Pancreas (tissue), 10 donors: Measurements from ENCODE around the gene ANKRD40CL. TPM values are rescaled to one million over a fixed set of nuclear protein-coding genes. Genes with fewer than 3 reads are reported as not detected.
A peak's percentile ranks its signal among the peaks of the same experiment; 100 is the strongest.

Experiments used
- ATAC-seq, 4 donors: fragments of 200-7000 bp; cut with Tn5 transposase; one replicate each; pipeline versions ENCODE4 v1.8.0 to v1.9.1; 2020; ENCODE audit warnings: mild to moderate bottlenecking in 4 of 4, moderate library complexity in 4 of 4
- DNase-seq, 6 donors: peaks; one replicate each; pipeline ENCODE4 v3.0.0-alpha.2; 2020
- FAIRE-seq: peaks from 2 replicates; lab custom pipeline; 2012; peaks lifted over from hg19 to GRCh38; lab: Jason Lieb, UNC
- H3K27ac ChIP-seq, 4 donors: fragments of 200-600 bp; sonication (generic); 1 replicate in 3 of 4; 2 replicates in 1 of 4; pipeline versions ENCODE4 v1.5.0 to v1.8.0; 2020
- H3K27me3 ChIP-seq, 4 donors: fragments of 200-600 bp; one replicate each; pipeline ENCODE4 v1.8.0; 2021
- H3K36me3 ChIP-seq, 3 donors: fragments of 200-600 bp; sonication (generic) in 1 of 3; one replicate each; pipeline versions ENCODE4 v1.5.0 to v1.8.0; 2020 to 2021
- H3K4me1 ChIP-seq, 3 donors: fragments of 200-600 bp; one replicate each; pipeline ENCODE4 v1.8.0; 2021
- H3K4me3 ChIP-seq, 4 donors: fragments of 200-600 bp; sonication (generic) in 2 of 4; one replicate each; pipeline versions ENCODE4 v1.5.0 to v1.8.0; 2020 to 2021
- H3K9me3 ChIP-seq, 4 donors: fragments of 200-600 bp; one replicate each; pipeline ENCODE4 v1.8.0; 2021
- WGBS, 2 donors: extraction: QIAGEN DNeasy Blood & Tissue Kit; methylation state at CpG; one replicate each; pipeline ENCODE4 v1.1.7; 2013; 5-methylcytosine and 5-hydroxymethylcytosine counted together
- intact Hi-C, 3 donors: fragments of 100-400 bp; cut with DNase I; formaldehyde crosslinking; loops; one replicate each; pipeline versions ENCODE4 v1.11.1 to v1.14.2; 2022
- polyA plus RNA-seq, 2 donors: library from polyadenylated mRNA; stranded (reverse); fragments of 200-250 nt; gene quantifications; one replicate each; pipeline ENCODE4 v1.2.3, GENCODE V29; 2013
- total RNA-seq, 6 donors: library from RNA; stranded (reverse); fragmentation: NEBNext Ultra II Directional in 4 of 6; extraction: Animal tissue kit (Norgen Biotek cat#: 25700) in 4 of 6; gene quantifications; one replicate each; pipeline versions ENCODE4 v1.2.1 to v1.2.4, GENCODE V29; 2021 to 2023
- TF ChIP-seq, protein P1 (sequence below), 4 donors: fragments of 200-600 bp; sonication (generic) in 3 of 4; IDR thresholded peaks; one replicate each; pipeline versions ENCODE4 v1.5.0 to v1.8.0; 2021; ENCODE audit warnings: antibody characterized with exemption in 4 of 4
- donor health status: healthy with polysubstance abuse.
- donor health status: DM: no; HTN: no; CAD: no; lungs with moderate emphysema.
- donor health status: DM: no; HTN: no; CAD: no.
- donor health status: control.
- donor health status: control.
- donor health status: Bipolar disorder and iron deficiency.
- donor health status: DM: yes; HTN: yes; CAD: no.
- donor health status: DM: no; HTN: no; CAD: no.
- donor health status: DM: no; HTN: no; CAD: no.
- donor health status: DM: yes; HTN: yes; CAD: no.

The ANKRD40CL gene
- total and polyA plus RNA-seq, 8 donors = 0.16 to 0.46 (median 0.19) TPM; not detected in 5

DNA sequence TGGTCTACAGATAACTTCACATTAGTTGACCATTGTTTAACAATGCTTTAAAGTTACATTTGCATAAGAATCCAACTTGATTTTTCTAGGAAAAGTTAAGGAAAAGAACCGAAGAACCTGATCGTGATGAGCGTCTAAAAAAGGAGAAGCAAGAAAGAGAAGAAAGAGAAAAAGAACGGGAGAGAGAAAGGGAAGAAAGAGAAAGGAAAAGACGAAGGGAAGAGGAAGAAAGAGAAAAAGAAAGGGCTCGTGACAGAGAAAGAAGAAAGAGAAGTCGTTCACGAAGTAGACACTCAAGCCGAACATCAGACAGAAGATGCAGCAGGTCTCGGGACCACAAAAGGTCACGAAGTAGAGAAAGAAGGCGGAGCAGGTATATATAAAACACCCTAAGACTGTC, 21.7 kb downstream of the ANKRD40CL start:
- Histone ChIP-seq H3K4me1 (no peaks in the 10 kb centered on the region), H3K27me3 (no peaks in the 10 kb centered on the region), H3K36me3 (peaks cover 5 to 98% (median 65%) of the 10 kb centered on the region in 3 donors), H3K27ac (no peak overlapping the region), H3K9me3 (no peaks in the 10 kb centered on the region), H3K4me3 (no peak overlapping the region)
- FAIRE-seq (no peak), ATAC-seq (no peak), DNase-seq (no peak)
- intact Hi-C loops = no loop called here
- TF ChIP-seq, protein P1, sequence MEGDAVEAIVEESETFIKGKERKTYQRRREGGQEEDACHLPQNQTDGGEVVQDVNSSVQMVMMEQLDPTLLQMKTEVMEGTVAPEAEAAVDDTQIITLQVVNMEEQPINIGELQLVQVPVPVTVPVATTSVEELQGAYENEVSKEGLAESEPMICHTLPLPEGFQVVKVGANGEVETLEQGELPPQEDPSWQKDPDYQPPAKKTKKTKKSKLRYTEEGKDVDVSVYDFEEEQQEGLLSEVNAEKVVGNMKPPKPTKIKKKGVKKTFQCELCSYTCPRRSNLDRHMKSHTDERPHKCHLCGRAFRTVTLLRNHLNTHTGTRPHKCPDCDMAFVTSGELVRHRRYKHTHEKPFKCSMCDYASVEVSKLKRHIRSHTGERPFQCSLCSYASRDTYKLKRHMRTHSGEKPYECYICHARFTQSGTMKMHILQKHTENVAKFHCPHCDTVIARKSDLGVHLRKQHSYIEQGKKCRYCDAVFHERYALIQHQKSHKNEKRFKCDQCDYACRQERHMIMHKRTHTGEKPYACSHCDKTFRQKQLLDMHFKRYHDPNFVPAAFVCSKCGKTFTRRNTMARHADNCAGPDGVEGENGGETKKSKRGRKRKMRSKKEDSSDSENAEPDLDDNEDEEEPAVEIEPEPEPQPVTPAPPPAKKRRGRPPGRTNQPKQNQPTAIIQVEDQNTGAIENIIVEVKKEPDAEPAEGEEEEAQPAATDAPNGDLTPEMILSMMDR (IDR thresholded peaks at IDR 0.05) = no peak
- WGBS, 2 donors = 89 to 93% methylated on average over 12 of the region's 12 CpGs

DNA sequence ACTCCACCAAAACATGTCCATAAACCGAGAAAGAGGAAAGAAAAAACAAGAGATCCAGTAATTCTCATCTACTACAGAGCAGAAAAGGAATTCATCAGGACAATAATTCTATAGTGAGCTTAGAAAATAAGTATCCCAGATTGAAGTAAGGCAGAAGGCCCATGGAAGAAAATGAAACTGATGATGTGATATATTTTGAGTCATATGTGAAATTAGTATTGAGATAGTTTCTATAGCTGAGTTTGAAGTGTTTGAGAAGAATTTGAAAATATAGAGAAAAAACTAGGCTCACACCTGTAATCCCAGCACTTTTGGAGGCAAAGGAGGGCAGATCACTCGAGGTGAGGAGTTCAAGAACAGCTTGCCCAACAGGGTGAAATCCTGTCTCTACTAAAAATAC, 28.2 kb downstream of the ANKRD40CL start:
- FAIRE-seq (no peak), DNase-seq (no peak), ATAC-seq (no peak)
- Histone ChIP-seq H3K9me3 (no peaks in the 10 kb centered on the region), H3K36me3 (peaks cover 0 to 58% (median 28%) of the 10 kb centered on the region in 3 donors), H3K27ac (no peak overlapping the region), H3K4me1 (no peaks in the 10 kb centered on the region), H3K27me3 (no peaks in the 10 kb centered on the region), H3K4me3 (no peak overlapping the region)
- TF ChIP-seq, protein P1 (IDR thresholded peaks at IDR 0.05) = no peak
- intact Hi-C loops = no loop called here
- 42 to 56% methylated on average over 2 of the region's 2 CpGs for whole genome bisulfite sequencing, 2 donors

DNA sequence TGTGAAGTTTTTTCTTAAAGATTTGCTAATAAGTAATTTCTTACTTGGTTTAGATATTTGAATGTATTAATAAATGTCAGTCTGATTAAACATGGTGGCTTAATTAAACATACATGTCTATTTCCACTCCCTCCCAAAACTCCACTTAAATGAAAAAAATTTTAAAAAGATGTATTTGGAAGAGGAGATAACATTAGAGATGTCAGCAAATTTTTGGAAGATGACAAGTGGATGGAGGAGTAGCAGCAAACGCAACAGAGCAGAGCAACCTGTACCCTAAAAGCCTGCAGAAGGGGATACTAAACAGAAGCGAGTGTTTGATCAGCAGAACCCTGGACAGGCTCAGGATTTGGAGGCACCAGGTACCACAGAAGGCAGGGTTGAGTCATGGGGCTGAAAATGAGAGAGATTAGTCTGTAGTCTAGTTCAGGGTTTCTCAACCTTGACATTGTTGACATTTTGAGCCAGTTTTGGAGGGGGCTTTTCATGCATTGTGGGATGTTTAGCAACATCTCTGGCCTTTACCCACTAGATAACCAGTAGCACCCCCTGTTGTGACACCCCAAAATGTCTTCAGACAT, 30.1 kb downstream of the ANKRD40CL start:
- intact Hi-C loops = no loop called here
- no peak overlapping the region for H3K27ac ChIP-seq
- no peaks in the 10 kb centered on the region for H3K27me3 ChIP-seq
- FAIRE-seq (no peak), DNase-seq (no peak), ATAC-seq (peak in 1 of 4 donors; percentile 17)
- H3K9me3 ChIP-seq = no peaks in the 10 kb centered on the region
- 85 to 91% methylated on average over 2 of the region's 2 CpGs for WGBS, 2 donors
- no peaks in the 10 kb centered on the region for H3K4me1 ChIP-seq
- H3K4me3 ChIP-seq = no peak overlapping the region
- TF ChIP-seq, protein P1 (IDR thresholded peaks at IDR 0.05) = no peak
- peaks cover 0 to 39% (median 14%) of the 10 kb centered on the region in 3 donors for H3K36me3 ChIP-seq

DNA sequence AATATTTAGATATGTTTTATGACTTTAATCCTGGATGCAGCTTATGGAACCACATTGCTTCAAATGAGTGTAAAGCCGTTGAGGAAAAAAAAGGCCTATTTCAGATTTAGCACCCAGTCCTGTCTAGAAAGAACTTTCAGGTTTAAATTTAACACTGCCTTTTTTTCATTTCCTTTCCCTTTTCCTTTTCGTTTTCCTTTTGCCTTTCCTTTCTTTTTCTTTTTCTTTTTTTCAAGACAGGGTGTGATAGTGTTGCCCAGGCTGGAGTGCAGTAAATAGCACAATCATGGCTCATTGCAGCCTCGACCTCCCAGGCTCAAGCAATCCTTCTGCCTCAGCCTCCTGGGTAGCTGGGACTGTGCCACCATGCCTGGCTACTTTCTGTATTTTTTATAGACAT, 32.0 kb downstream of the ANKRD40CL start:
- FAIRE-seq = no peak
- Histone ChIP-seq H3K27me3 (no peaks in the 10 kb centered on the region), H3K4me1 (peaks cover 0 to 12% (median 4%) of the 10 kb centered on the region in 3 donors), H3K27ac (no peak overlapping the region), H3K4me3 (no peak overlapping the region), H3K9me3 (no peaks in the 10 kb centered on the region), H3K36me3 (peaks cover 0 to 20% (median 0%) of the 10 kb centered on the region in 3 donors)
- no peak for DNase-seq
- no peak for ATAC-seq
- intact Hi-C loops = no loop called here
- TF ChIP-seq, protein P1 (IDR thresholded peaks at IDR 0.05) = no peak
- WGBS, 2 donors = 84 to 85% methylated on average over 3 of the region's 3 CpGs
